DOHH2 (cell line): ENCODE measurements around the gene NPY.

Source experiments
- H3F3A ChIP-seq: fragments of 200-600 bp; sonication (generic), shearing (Covaris generic); 2 replicates; pipeline ENCODE4 v1.6.0; 2016; ENCODE audit warnings: antibody characterized with exemption, mild to moderate bottlenecking; ENCODE audit not compliant: control insufficient read depth, insufficient read depth
- H3K27ac ChIP-seq: fragments of 200-600 bp; sonication (generic); 2 replicates; pipeline ENCODE4 v1.5.1; 2014; ENCODE audit warnings: low read depth, mild to moderate bottlenecking, low read length, moderate library complexity
- H3K27me3 ChIP-seq: fragments of 200-600 bp; sonication (generic); 2 replicates; pipeline ENCODE4 v1.6.1; 2014; ENCODE audit warnings: mild to moderate bottlenecking, low read length, mixed read lengths; ENCODE audit not compliant: control insufficient read depth
- H3K36me3 ChIP-seq: fragments of 200-600 bp; sonication (generic); 2 replicates; pipeline ENCODE4 v1.6.1; 2014; ENCODE audit warnings: mild to moderate bottlenecking, low read length, moderate library complexity, mixed read lengths; ENCODE audit not compliant: control insufficient read depth
- H3K4me1 ChIP-seq: fragments of 200-600 bp; sonication (generic); 2 replicates; pipeline ENCODE4 v1.6.1; 2014; ENCODE audit warnings: mild to moderate bottlenecking, low read length, mixed read lengths; ENCODE audit not compliant: control insufficient read depth
- H3K4me2 ChIP-seq: fragments of 200-600 bp; sonication (generic); 2 replicates; pipeline ENCODE4 v1.6.0; 2014; ENCODE audit warnings: mild to moderate bottlenecking, low read length, moderate library complexity
- H3K4me3 ChIP-seq: fragments of 200-600 bp; sonication (generic); 2 replicates; pipeline ENCODE4 v1.5.1; 2014; ENCODE audit warnings: mild to moderate bottlenecking, low read length, mixed read lengths
- H3K79me2 ChIP-seq: fragments of 200-600 bp; sonication (generic); 2 replicates; pipeline ENCODE4 v1.6.1; 2014; ENCODE audit warnings: mild to moderate bottlenecking, low read length, mixed read lengths; ENCODE audit not compliant: control insufficient read depth
- H3K9me2 ChIP-seq: fragments of 200-600 bp; sonication (generic); replicated peaks from 2 replicates; pipeline ENCODE4 v1.6.1; 2014; ENCODE audit warnings: mild to moderate bottlenecking, low read length, mixed read lengths; ENCODE audit not compliant: control insufficient read depth
- H3K9me3 ChIP-seq: fragments of 200-600 bp; sonication (generic); 2 replicates; pipeline ENCODE4 v1.6.1; 2014; ENCODE audit warnings: antibody characterized with exemption, low read length, mixed read lengths; ENCODE audit not compliant: control insufficient read depth, insufficient read depth
- H4K20me1 ChIP-seq: fragments of 200-600 bp; sonication (generic); 2 replicates; pipeline ENCODE4 v1.6.0; 2014; ENCODE audit warnings: low read depth, mild to moderate bottlenecking, antibody characterized with exemption, low read length, moderate library complexity; ENCODE audit not compliant: control insufficient read depth, insufficient read depth
- CTCF ChIP-seq: fragments of 200-600 bp; sonication (generic); IDR thresholded peaks from one replicate; pipeline ENCODE4 v1.5.1; 2014; ENCODE audit warnings: antibody characterized with exemption, mild to moderate bottlenecking, low read depth, low read length; ENCODE audit not compliant: poor library complexity, severe bottlenecking
- EZH2phosphoT487 ChIP-seq: fragments of 200-600 bp; sonication (generic); IDR thresholded peaks from 2 replicates; pipeline ENCODE4 v1.6.1; 2017; ENCODE audit warnings: borderline replicate concordance, mild to moderate bottlenecking, antibody characterized with exemption, low read length, moderate library complexity, mixed read lengths

Gene NPY

GRCh38 chr7:24283554-24283896, 465 bp upstream of the NPY start:
- no peak overlapping the region for H3K27ac ChIP-seq
- no peak for TF ChIP-seq CTCF
- TF ChIP-seq EZH2phosphoT487, result no peak
- H3K27me3 ChIP-seq, result peaks cover 59% of the 10 kb centered on the region
- no peaks in the 10 kb centered on the region for H3K9me3 ChIP-seq
- H3K4me2 ChIP-seq, result peak overlapping the region; percentile 51
- no peaks in the 10 kb centered on the region for H3K36me3 ChIP-seq
- peak overlapping the region; percentile 46 for H3K4me3 ChIP-seq
- H3F3A ChIP-seq, result no peaks in the 10 kb centered on the region
- H3K79me2 ChIP-seq, result no peaks in the 10 kb centered on the region
- no peaks in the 10 kb centered on the region for H4K20me1 ChIP-seq
- peaks cover 4% of the 10 kb centered on the region; the same call in 1 of the 2 replicates for H3K4me1 ChIP-seq
- no peaks in the 10 kb centered on the region for H3K9me2 ChIP-seq

GRCh38 chr7:24284699-24285506, 913 bp downstream of the NPY start:
- Histone ChIP-seq H3K9me3 (no peaks in the 10 kb centered on the region), H3K27ac (no peak overlapping the region), H3K4me2 (no peak overlapping the region), H3K27me3 (peaks cover 63% of the 10 kb centered on the region), H3K9me2 (no peaks in the 10 kb centered on the region), H4K20me1 (no peaks in the 10 kb centered on the region), H3K4me3 (no peak overlapping the region), H3K36me3 (no peaks in the 10 kb centered on the region), H3K79me2 (no peaks in the 10 kb centered on the region), H3K4me1 (peaks cover 5% of the 10 kb centered on the region), H3F3A (no peaks in the 10 kb centered on the region)
- no peak for TF ChIP-seq CTCF
- TF ChIP-seq EZH2phosphoT487, result no peak; the same call in 1 of the 2 replicates

- H4K20me1 ChIP-seq, result no peaks in the 10 kb centered on the region
- no peak for TF ChIP-seq EZH2phosphoT487
- peak; percentile 77 for TF ChIP-seq CTCF
- H3K4me2 ChIP-seq, result no peak overlapping the region
Measured at GRCh38 chr7:24290004-24290641, 6.1 kb downstream of the NPY start.

More at GRCh38 chr7:24290004-24290641, 6.1 kb downstream of the NPY start:
- Histone ChIP-seq H3K36me3 (no peaks in the 10 kb centered on the region), H3K79me2 (no peaks in the 10 kb centered on the region), H3K4me3 (no peak overlapping the region), H3K27me3 (peaks cover 24% of the 10 kb centered on the region), H3K9me2 (no peaks in the 10 kb centered on the region), H3K4me1 (peaks cover 3% of the 10 kb centered on the region; the same call in 1 of the 2 replicates), H3K9me3 (no peaks in the 10 kb centered on the region), H3F3A (no peaks in the 10 kb centered on the region), H3K27ac (no peak overlapping the region)
